Esophagus muscularis mucosa (tissue), 4 donors: ENCODE measurements around the gene NR1H3. TPM values are rescaled to one million over a fixed set of nuclear protein-coding genes. Genes with fewer than 3 reads are reported as not detected.
A peak's percentile ranks its signal among the peaks of the same experiment; 100 is the strongest.

Experiments used
- DNase-seq: peaks from one replicate; pipeline ENCODE4 v3.0.0-alpha.2; 2017; ENCODE audit errors: extremely low spot score
- H3K27ac ChIP-seq, 4 donors: fragments of 200-600 bp; sonication (generic); replicated peaks in 1 of 4; 1 replicate in 3 of 4; 2 replicates in 1 of 4; pipeline ENCODE4 v1.5.1; 2016 to 2019; ENCODE audit warnings: mild to moderate bottlenecking in 1 of 4
- H3K27me3 ChIP-seq, 4 donors: fragments of 200-600 bp; sonication (generic); one replicate each; pipeline versions ENCODE4 v1.5.1 to v1.6.0; 2016 to 2019
- H3K36me3 ChIP-seq, 4 donors: fragments of 200-600 bp; sonication (generic); one replicate each; pipeline ENCODE4 v1.5.1; 2016 to 2019
- H3K4me1 ChIP-seq, 4 donors: fragments of 200-600 bp; sonication (generic); one replicate each; pipeline ENCODE4 v1.5.1; 2016 to 2019
- H3K4me3 ChIP-seq, 4 donors: fragments of 200-600 bp; sonication (generic); 1 replicate in 2 of 4; 2 replicates in 2 of 4; pipeline ENCODE4 v1.5.1; 2016 to 2019; ENCODE audit warnings: mild to moderate bottlenecking in 4 of 4, moderate library complexity in 1 of 4
- H3K9me3 ChIP-seq, 4 donors: fragments of 200-600 bp; sonication (generic); 1 replicate in 3 of 4; 2 replicates in 1 of 4; pipeline ENCODE4 v1.5.1; 2016 to 2019
- CTCF ChIP-seq, 3 experiments: fragments of 200-600 bp in 2 of 3; fragments of 450-650 bp in 1 of 3; sonication (generic) in 2 of 3; IDR thresholded peaks; one replicate each; pipeline ENCODE4 v1.5.1; 2017 to 2019; ENCODE audit warnings: antibody characterized with exemption in 3 of 3, mild to moderate bottlenecking in 2 of 3, moderate library complexity in 1 of 3
- EP300 ChIP-seq: sonication (generic); formaldehyde crosslinking; IDR thresholded peaks from one replicate; pipeline ENCODE4 v1.6.1; 2017; ENCODE audit warnings: antibody characterized with exemption
- POLR2A ChIP-seq: fragments of 450-650 bp; IDR thresholded peaks from one replicate; pipeline ENCODE4 v1.6.1; 2017; ENCODE audit warnings: antibody characterized with exemption, moderate library complexity, mild to moderate bottlenecking, low read depth
- POLR2AphosphoS5 ChIP-seq, 2 donors: sonication (generic); formaldehyde crosslinking; IDR thresholded peaks; one replicate each; pipeline ENCODE4 v1.6.1; 2017; ENCODE audit warnings: antibody characterized with exemption in 2 of 2
- WGBS: methylation state at CpG from one replicate; pipeline ENCODE4 v1.1.5; 2018; 5-methylcytosine and 5-hydroxymethylcytosine counted together
- intact Hi-C: fragments of 100-400 bp; cut with DNase I; formaldehyde crosslinking; loops from one replicate; pipeline ENCODE4 v1.15.1; 2023
- total RNA-seq, 4 donors: library from RNA; depleted of rRNA; stranded (reverse); fragments of >200 nt; gene quantifications; one replicate each; pipeline versions ENCODE4 v1.1.0 to v1.2.1, GENCODE V29; 2016

NR1H3 gene
- total RNA-seq, 4 donors from 2014 or later: 14.5 to 26.2 (median 18.1) TPM

DNA sequence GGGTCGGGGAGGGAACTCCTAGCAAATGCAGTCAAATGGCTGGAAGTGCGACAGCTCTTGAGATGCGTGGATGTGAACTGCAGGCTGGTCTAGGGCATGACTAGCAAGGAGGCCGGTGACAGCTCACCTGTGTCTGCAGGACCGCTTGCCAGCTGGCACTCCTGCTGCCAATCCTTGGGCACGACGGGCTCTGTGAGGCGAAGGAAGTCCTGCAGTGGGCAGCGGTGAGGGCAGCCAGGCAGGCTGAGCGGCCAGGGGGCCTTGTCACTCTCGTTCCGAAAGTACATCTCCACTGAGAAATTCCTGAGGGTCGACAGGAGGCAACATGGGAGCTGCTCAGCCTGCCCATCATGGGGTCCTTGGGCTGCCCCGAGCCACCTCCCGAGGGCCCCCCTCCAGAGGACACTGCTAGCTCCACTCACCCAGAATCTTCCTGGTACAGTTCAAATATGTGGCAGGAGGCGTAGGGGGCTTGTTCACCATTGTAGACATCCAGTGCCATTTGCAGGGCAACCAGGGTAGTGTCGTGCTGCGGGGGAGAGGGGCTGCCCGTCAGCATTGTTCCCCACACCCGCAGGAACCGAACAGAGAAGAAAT, 15.1 kb upstream of the NR1H3 start:
- Histone ChIP-seq H3K4me1 (peaks cover 6 to 18% (median 11%) of the 10 kb centered on the region in 4 donors), H3K27me3 (no peaks in the 10 kb centered on the region), H3K9me3 (no peaks in the 10 kb centered on the region), H3K36me3 (peaks cover 54 to 93% (median 86%) of the 10 kb centered on the region in 4 donors), H3K27ac (no peak overlapping the region), H3K4me3 (no peak overlapping the region)
- intact Hi-C loops: no loop called here
- WGBS: 94% methylated on average over 9 of the region's 21 CpGs
- TF ChIP-seq POLR2AphosphoS5 (IDR thresholded peaks at IDR 0.05): no peak
- no peak for TF ChIP-seq EP300
- no peak for TF ChIP-seq POLR2A
- TF ChIP-seq CTCF (IDR thresholded peaks at IDR 0.05): no peak
- no peak for DNase-seq

DNA sequence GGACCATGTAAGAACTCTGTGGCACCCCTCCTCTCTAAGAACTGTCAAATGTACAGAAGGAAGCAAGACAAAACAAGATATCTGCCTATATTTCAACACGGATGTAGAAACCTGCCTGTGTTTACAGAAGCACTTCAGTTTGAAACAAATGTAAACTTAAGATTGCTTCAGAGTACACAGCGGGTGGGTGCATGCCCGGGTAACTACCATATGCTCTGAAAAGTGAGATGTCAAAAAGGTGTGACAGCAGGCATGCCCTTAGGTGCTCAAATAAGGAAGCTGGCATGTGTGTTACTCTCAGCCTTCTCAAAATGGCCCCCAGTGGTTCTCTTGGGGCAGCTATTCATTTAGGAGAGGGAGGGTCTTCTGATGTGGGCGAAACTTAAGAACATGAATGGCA, 14.3 kb upstream of the NR1H3 start:
- 78% methylated on average over 4 of the region's 4 CpGs for WGBS
- peaks cover 52 to 86% (median 85%) of the 10 kb centered on the region in 4 donors for H3K36me3 ChIP-seq

DNA sequence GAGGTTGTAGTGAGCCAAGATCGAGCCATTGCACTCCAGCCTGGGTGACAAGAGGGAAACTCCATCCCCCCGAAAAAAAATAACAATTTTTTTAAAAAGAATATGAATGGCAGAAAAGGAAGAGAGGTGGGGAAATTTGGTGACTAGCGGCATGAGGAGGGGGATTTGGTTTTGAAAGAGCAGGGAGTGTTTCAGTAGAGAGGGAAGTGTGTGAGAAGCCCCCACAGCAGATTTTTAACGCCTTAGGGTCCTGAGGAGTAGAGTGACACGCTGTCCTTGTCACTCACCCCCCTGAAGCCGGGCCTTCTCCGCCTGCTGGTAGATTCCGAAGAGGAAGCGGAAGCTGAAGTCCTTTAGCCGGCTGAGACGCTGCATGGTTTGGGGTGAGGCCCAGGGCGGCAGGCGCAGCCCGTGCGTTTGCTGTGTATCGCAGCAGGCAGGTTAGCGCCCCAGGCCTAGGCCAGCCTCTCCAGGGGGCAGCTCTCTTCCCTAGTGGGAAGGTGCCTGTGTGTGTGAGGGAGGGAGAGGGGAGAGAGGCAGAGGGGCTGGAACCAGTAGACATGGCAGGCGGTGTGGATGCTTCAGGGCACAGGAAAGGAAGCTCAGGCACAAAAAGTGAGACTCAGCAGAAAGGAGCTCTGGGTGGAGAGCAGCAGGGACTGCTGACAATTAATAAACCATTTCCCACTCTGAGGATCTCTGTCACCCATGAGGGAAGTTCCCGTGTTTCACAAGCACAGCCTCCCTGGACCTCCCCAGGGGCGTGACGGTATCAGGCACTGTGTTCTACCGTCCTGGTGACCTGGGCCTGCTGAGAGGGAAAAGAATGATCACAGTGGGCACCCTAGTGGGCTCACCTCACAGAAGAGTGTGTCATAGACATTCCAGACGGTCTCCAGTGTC, 13.1 kb upstream of the NR1H3 start:
- WGBS: 89% methylated on average over 23 of the region's 23 CpGs
- no peak for TF ChIP-seq POLR2A
- no peak for TF ChIP-seq EP300
- Histone ChIP-seq H3K27me3 (no peaks in the 10 kb centered on the region), H3K27ac (peak overlapping the region in 1 of 4 donors; percentile 14), H3K9me3 (no peaks in the 10 kb centered on the region), H3K4me3 (no peak overlapping the region), H3K36me3 (peaks cover 40 to 75% (median 72%) of the 10 kb centered on the region in 4 donors), H3K4me1 (peaks cover 17 to 32% (median 23%) of the 10 kb centered on the region in 4 donors)
- no peak for DNase-seq
- intact Hi-C loops: no loop called here

More for the DNA sequence above, 14.3 kb upstream of the NR1H3 start:
- no peak for TF ChIP-seq POLR2AphosphoS5 (IDR thresholded peaks at IDR 0.05)
- no peaks in the 10 kb centered on the region for H3K27me3 ChIP-seq
- intact Hi-C loops: no loop called here
- DNase-seq: no peak
- peaks cover 11 to 26% (median 17%) of the 10 kb centered on the region in 4 donors for H3K4me1 ChIP-seq
- H3K4me3 ChIP-seq: no peak overlapping the region
- H3K9me3 ChIP-seq: no peaks in the 10 kb centered on the region
- H3K27ac ChIP-seq: no peak overlapping the region

DNA sequence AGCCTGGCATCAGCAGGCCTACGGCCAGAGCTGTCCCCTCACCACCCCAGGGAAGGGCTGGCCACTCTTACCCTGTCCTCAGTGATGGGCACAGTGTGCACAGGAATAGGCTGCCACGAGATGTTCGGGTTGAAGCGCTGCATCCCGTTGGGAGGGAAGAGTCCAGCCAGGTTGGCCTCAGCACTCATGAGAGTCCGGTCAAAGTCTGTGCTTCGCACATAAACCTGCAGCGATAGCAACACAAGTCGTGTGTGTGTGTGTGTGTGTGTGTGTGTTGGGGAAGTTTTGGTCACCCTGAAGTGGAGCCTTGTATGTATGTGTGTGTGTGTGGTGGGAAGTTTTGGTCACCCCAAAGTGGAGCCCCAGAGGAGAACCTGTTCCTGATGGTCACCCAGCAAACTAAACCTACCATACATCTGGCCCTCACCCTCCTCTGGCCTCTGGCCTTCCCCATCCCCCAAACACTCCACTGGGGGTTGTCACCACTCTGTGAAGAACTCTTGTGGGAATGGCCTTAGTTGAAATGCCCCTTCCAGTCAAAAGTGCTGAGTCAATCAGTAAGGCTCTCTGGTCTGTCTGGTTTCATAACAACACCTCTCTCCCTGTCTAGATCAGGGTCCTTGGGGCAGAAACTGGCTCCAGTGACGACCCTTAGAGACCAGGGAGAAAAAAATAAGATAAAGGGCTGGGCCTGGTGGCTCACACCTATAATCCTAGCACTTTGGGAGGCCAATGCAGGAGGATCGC, 12.0 kb upstream of the NR1H3 start:
- H3K9me3 ChIP-seq: no peaks in the 10 kb centered on the region
- no peak overlapping the region for H3K27ac ChIP-seq
- H3K27me3 ChIP-seq: no peaks in the 10 kb centered on the region
- H3K4me1 ChIP-seq: peaks cover 20 to 38% (median 27%) of the 10 kb centered on the region in 4 donors
- no peak for DNase-seq
- H3K4me3 ChIP-seq: no peak overlapping the region
- intact Hi-C loops: no loop called here
- H3K36me3 ChIP-seq: peaks cover 33 to 64% (median 61%) of the 10 kb centered on the region in 4 donors
- WGBS: 90% methylated on average over 11 of the region's 11 CpGs
- TF ChIP-seq POLR2AphosphoS5 (IDR thresholded peaks at IDR 0.05): no peak
- TF ChIP-seq POLR2A: no peak
- no peak for TF ChIP-seq CTCF (IDR thresholded peaks at IDR 0.05)
- TF ChIP-seq EP300: no peak

DNA sequence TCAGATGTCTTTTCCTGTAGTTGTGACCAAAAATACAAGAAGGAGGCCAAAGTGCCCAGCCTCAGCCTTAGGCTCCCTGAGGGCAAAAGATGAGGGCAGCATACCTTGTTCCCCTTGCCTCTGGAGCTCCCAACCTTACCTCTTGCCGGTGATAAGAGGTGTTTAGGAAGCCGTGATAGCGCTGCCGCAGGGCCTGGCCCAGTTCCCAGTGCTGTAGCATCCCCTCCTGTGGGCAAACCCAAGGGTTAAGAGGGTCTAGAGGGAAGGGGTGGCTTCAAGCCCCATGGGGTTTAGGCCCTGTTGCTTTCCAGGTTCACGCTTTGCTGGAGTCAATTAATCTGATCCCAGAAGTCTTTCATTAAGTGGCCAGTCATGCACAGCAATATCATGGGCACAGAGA, 10.3 kb upstream of the NR1H3 start:
- intact Hi-C loops: no loop called here
- DNase-seq: no peak
- peaks cover 20 to 38% (median 27%) of the 10 kb centered on the region in 4 donors for H3K4me1 ChIP-seq
- H3K9me3 ChIP-seq: no peaks in the 10 kb centered on the region
- TF ChIP-seq POLR2A (no peak), CTCF (IDR thresholded peaks at IDR 0.05) (no peak)
- 87% methylated on average over 4 of the region's 5 CpGs for WGBS
- peak overlapping the region in 3 of 4 donors; percentile 77 to 88 (median 78) for H3K4me3 ChIP-seq
- H3K36me3 ChIP-seq: peaks cover 22 to 47% (median 44%) of the 10 kb centered on the region in 4 donors
- H3K27ac ChIP-seq: no peak overlapping the region
- no peaks in the 10 kb centered on the region for H3K27me3 ChIP-seq
